Measurements from ENCODE around the gene MACROH2A2. TPM values are rescaled to one million over a fixed set of nuclear protein-coding genes. Genes with fewer than 3 reads are reported as not detected.

Gene MACROH2A2
- total and polyA plus RNA-seq, 8 donors = 8.1 to 78.7 (median 71.3) TPM

GRCh38 chr10:70137927-70138883, 85.6 kb downstream of the MACROH2A2 start:
- intact Hi-C loops (cut with DNase I) = no loop called here
- DNase-seq (no peak), ATAC-seq (no peak)
- peaks cover 0 to 5% of the 10 kb centered on the region in 2 donors for H3K36me3 ChIP-seq
- TF ChIP-seq CTCF (IDR thresholded peaks at IDR 0.05) = no peak
- H3K27me3 ChIP-seq = no peaks in the 10 kb centered on the region
- peaks cover 0 to 1% of the 10 kb centered on the region in 2 donors for H3K4me1 ChIP-seq
- H3K4me3 ChIP-seq = no peak overlapping the region
- no peak overlapping the region for H3K27ac ChIP-seq
- no peaks in the 10 kb centered on the region for H3K9me3 ChIP-seq

- intact Hi-C loops (cut with DNase I) = no loop called here
- H3K9me3 ChIP-seq = no peaks in the 10 kb centered on the region
- DNase-seq (no peak), ATAC-seq (no peak)
- no peaks in the 10 kb centered on the region for H3K27me3 ChIP-seq
- H3K36me3 ChIP-seq = peaks cover 0 to 5% of the 10 kb centered on the region in 2 donors
- TF ChIP-seq CTCF (IDR thresholded peaks at IDR 0.05) = no peak
- no peak overlapping the region for H3K4me3 ChIP-seq
- no peak overlapping the region for H3K27ac ChIP-seq
- peaks cover 0 to under 1% of the 10 kb centered on the region in 2 donors for H3K4me1 ChIP-seq
Observed at GRCh38 chr10:70139151-70139996, 86.7 kb downstream of the MACROH2A2 start.

GRCh38 chr10:70139997-70140250, 87.3 kb downstream of the MACROH2A2 start:
- DNase-seq (no peak), ATAC-seq (no peak)
- no peak for TF ChIP-seq CTCF (IDR thresholded peaks at IDR 0.05)
- no peak overlapping the region for H3K27ac ChIP-seq
- no peak overlapping the region for H3K4me3 ChIP-seq
- peaks cover 0 to 5% of the 10 kb centered on the region in 2 donors for H3K36me3 ChIP-seq
- H3K4me1 ChIP-seq = peaks cover 4 to 6% of the 10 kb centered on the region in 2 donors
- no peaks in the 10 kb centered on the region for H3K9me3 ChIP-seq
- intact Hi-C loops (cut with DNase I) = no loop called here
- no peaks in the 10 kb centered on the region for H3K27me3 ChIP-seq

- H3K9me3 ChIP-seq = no peaks in the 10 kb centered on the region
- ATAC-seq = no peak
- TF ChIP-seq CTCF (IDR thresholded peaks at IDR 0.05) = no peak
- intact Hi-C loops (cut with DNase I) = no loop called here
- peaks cover 8 to 10% of the 10 kb centered on the region in 2 donors for H3K4me1 ChIP-seq
- no peak overlapping the region for H3K27ac ChIP-seq
- H3K36me3 ChIP-seq = peaks cover 0 to 5% of the 10 kb centered on the region in 2 donors
- H3K4me3 ChIP-seq = no peak overlapping the region
- H3K27me3 ChIP-seq = no peaks in the 10 kb centered on the region
- DNase-seq = no peak
Observed at GRCh38 chr10:70140297-70140696, 87.7 kb downstream of the MACROH2A2 start.

- intact Hi-C loops (cut with DNase I) = no loop called here
Observed at GRCh38 chr10:70142555-70142954, 89.9 kb downstream of the MACROH2A2 start.

More at GRCh38 chr10:70142555-70142954, 89.9 kb downstream of the MACROH2A2 start:
- DNase-seq = no peak
- Histone ChIP-seq H3K27me3 (no peaks in the 10 kb centered on the region), H3K9me3 (no peaks in the 10 kb centered on the region), H3K4me3 (no peak overlapping the region), H3K36me3 (peaks cover 0 to 5% of the 10 kb centered on the region in 2 donors), H3K4me1 (peaks cover 13 to 22% of the 10 kb centered on the region in 2 donors), H3K27ac (no peak overlapping the region)
- no peak for ATAC-seq
- no peak for TF ChIP-seq CTCF (IDR thresholded peaks at IDR 0.05)
